H1 (cell line): ENCODE measurements around the gene TRAF3IP1. TPM values are rescaled to one million over a fixed set of nuclear protein-coding genes. Genes with fewer than 3 reads are reported as not detected.

ENCODE experiments used
- KDM1A ChIP-seq: fragments of 200-600, 300-600 bp; sonication (generic); IDR thresholded peaks from 2 replicates; pipeline ENCODE4 v1.7.1; 2016; ENCODE audit warnings: mild to moderate bottlenecking, low read length, borderline replicate concordance
- MAFK ChIP-seq: IDR thresholded peaks from 2 replicates; pipeline ENCODE4 v1.6.1; 2012; ENCODE audit warnings: low read depth, mild to moderate bottlenecking, improper control_type of control experiment, low read length
- PHF8 ChIP-seq: fragments of 200-600 bp; sonication (generic); conservative IDR thresholded peaks from 2 replicates; pipeline ENCODE4 v1.7.1; 2012; ENCODE audit warnings: low read depth, mild to moderate bottlenecking, inconsistent platforms, low read length, moderate library complexity
- SAP30 ChIP-seq: fragments of 300-600 bp; sonication (generic); IDR thresholded peaks from 2 replicates; pipeline ENCODE4 v1.7.1; 2012; ENCODE audit warnings: low read length, moderate library complexity, mild to moderate bottlenecking, inconsistent platforms; ENCODE audit not compliant: insufficient read depth, insufficient replicate concordance
- SIRT6 ChIP-seq: IDR thresholded peaks from one replicate; pipeline ENCODE4 v1.7.1; 2012; ENCODE audit warnings: low read length, inconsistent platforms
- TEAD4 ChIP-seq: IDR thresholded peaks from 2 replicates; pipeline ENCODE4 v1.6.1; 2012; ENCODE audit warnings: low read depth, low read length, inconsistent platforms, mixed read lengths
- YY1 ChIP-seq: IDR thresholded peaks from 2 replicates; pipeline ENCODE4 v1.6.1; 2011; ENCODE audit warnings: low read depth, mild to moderate bottlenecking, low read length
- polyA plus RNA-seq, 7 experiments: library from polyadenylated mRNA; depleted of rRNA in 3 of 7; stranded (reverse) in 5 of 7; unstranded in 2 of 7; fragments of >200 nt in 5 of 7; fragments of 200-250 nt in 2 of 7; gene quantifications; 1 replicate in 5 of 7; 2 replicates in 1 of 7; 4 replicates in 1 of 7; pipeline versions ENCODE4 v1.2.1 to v1.2.3, GENCODE V29; 2011 to 2013; ENCODE audit warnings: missing spikeins in 2 of 7, mixed read lengths in 2 of 7
- total RNA-seq: library from RNA; stranded (reverse); fragmentation: NEBNext Ultra II Directional; extraction: Animal tissue kit (Norgen Biotek cat#: 25700); gene quantifications from 2 replicates; pipeline ENCODE4 v1.2.1, GENCODE V29; 2021
- TF ChIP-seq, protein P1 (sequence below): fragments of 300-600 bp; sonication (generic); IDR thresholded peaks from 2 replicates; pipeline ENCODE4 v1.7.1; 2012; ENCODE audit warnings: low read length, moderate library complexity, mild to moderate bottlenecking, inconsistent platforms; ENCODE audit not compliant: insufficient replicate concordance

Gene TRAF3IP1
- total and polyA plus RNA-seq, 2 of the 8 experiments (the other 6 are each of a cell fraction or from before 2014, with no cell fraction given) = 2.3 to 17.5 TPM

DNA sequence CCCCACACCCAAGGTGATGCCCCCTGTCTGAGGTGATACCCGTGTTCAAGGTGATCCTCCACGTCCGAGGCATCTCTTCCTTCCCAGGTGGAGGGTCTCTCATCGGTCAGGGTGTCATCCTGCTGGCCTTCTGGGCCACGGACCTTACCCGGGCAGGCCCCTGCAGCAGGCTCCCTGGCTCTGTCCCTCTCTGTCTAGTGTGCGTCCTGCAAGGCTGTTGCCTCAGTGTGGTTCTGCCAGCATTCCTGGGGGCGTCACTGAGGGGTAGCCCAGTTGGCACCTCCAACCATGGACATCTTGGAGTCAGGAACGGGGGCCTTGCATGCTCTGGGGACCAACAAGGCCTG is 26.3 kb upstream of the TRAF3IP1 start (continued):
- TF ChIP-seq PHF8 (no peak), SAP30 (no peak), KDM1A (no peak), YY1 (no peak), SIRT6 (no peak), TEAD4 (no peak), MAFK (no peak)
- TF ChIP-seq, protein P1, sequence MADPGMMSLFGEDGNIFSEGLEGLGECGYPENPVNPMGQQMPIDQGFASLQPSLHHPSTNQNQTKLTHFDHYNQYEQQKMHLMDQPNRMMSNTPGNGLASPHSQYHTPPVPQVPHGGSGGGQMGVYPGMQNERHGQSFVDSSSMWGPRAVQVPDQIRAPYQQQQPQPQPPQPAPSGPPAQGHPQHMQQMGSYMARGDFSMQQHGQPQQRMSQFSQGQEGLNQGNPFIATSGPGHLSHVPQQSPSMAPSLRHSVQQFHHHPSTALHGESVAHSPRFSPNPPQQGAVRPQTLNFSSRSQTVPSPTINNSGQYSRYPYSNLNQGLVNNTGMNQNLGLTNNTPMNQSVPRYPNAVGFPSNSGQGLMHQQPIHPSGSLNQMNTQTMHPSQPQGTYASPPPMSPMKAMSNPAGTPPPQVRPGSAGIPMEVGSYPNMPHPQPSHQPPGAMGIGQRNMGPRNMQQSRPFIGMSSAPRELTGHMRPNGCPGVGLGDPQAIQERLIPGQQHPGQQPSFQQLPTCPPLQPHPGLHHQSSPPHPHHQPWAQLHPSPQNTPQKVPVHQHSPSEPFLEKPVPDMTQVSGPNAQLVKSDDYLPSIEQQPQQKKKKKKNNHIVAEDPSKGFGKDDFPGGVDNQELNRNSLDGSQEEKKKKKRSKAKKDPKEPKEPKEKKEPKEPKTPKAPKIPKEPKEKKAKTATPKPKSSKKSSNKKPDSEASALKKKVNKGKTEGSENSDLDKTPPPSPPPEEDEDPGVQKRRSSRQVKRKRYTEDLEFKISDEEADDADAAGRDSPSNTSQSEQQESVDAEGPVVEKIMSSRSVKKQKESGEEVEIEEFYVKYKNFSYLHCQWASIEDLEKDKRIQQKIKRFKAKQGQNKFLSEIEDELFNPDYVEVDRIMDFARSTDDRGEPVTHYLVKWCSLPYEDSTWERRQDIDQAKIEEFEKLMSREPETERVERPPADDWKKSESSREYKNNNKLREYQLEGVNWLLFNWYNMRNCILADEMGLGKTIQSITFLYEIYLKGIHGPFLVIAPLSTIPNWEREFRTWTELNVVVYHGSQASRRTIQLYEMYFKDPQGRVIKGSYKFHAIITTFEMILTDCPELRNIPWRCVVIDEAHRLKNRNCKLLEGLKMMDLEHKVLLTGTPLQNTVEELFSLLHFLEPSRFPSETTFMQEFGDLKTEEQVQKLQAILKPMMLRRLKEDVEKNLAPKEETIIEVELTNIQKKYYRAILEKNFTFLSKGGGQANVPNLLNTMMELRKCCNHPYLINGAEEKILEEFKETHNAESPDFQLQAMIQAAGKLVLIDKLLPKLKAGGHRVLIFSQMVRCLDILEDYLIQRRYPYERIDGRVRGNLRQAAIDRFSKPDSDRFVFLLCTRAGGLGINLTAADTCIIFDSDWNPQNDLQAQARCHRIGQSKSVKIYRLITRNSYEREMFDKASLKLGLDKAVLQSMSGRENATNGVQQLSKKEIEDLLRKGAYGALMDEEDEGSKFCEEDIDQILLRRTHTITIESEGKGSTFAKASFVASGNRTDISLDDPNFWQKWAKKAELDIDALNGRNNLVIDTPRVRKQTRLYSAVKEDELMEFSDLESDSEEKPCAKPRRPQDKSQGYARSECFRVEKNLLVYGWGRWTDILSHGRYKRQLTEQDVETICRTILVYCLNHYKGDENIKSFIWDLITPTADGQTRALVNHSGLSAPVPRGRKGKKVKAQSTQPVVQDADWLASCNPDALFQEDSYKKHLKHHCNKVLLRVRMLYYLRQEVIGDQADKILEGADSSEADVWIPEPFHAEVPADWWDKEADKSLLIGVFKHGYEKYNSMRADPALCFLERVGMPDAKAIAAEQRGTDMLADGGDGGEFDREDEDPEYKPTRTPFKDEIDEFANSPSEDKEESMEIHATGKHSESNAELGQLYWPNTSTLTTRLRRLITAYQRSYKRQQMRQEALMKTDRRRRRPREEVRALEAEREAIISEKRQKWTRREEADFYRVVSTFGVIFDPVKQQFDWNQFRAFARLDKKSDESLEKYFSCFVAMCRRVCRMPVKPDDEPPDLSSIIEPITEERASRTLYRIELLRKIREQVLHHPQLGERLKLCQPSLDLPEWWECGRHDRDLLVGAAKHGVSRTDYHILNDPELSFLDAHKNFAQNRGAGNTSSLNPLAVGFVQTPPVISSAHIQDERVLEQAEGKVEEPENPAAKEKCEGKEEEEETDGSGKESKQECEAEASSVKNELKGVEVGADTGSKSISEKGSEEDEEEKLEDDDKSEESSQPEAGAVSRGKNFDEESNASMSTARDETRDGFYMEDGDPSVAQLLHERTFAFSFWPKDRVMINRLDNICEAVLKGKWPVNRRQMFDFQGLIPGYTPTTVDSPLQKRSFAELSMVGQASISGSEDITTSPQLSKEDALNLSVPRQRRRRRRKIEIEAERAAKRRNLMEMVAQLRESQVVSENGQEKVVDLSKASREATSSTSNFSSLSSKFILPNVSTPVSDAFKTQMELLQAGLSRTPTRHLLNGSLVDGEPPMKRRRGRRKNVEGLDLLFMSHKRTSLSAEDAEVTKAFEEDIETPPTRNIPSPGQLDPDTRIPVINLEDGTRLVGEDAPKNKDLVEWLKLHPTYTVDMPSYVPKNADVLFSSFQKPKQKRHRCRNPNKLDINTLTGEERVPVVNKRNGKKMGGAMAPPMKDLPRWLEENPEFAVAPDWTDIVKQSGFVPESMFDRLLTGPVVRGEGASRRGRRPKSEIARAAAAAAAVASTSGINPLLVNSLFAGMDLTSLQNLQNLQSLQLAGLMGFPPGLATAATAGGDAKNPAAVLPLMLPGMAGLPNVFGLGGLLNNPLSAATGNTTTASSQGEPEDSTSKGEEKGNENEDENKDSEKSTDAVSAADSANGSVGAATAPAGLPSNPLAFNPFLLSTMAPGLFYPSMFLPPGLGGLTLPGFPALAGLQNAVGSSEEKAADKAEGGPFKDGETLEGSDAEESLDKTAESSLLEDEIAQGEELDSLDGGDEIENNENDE = no peak
- TF ChIP-seq, all 59 proteins: peak for 0
